Measurements from ENCODE around the gene TUBA4B.
A peak's percentile ranks its signal among the peaks of the same experiment; 100 is the strongest.

TUBA4B gene

DNA sequence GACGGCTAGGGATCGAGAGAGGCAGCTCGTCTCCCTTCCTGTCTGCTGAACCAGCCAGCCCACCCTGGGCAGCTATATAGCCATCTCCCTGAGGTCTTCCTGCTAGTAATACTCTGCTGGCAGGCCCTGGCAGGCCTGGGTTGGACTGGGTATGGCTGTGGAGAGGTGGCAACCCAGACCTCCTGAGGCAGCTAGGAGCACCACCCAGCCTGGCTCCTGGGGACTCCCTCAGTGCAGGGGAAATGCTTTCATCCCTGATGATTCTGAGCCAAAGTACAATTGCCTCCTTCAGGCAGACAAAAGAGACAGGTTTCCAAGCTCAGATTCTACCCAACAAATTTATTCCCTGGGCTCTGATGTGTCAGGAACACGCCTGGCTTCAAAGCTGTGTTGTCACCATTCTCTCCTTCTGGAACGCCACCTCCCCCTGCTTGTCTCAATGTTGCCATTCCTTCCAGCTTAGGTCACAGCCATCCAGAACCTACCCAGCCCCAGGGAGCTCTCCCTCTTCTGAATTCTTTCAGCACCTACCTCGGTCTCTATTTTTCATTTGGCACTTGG is 21.4 kb downstream of the TUBA4B start:
- Mint-ChIP-seq H3K4me3 (no peak overlapping the region), H3K27ac (no peak overlapping the region), H3K4me1 (peaks cover 29% of the 10 kb centered on the region), H3K27me3 (no peaks in the 10 kb centered on the region), H3K9me3 (no peaks in the 10 kb centered on the region)
- ATAC-seq (no peak), DNase-seq (no peak)

DNA sequence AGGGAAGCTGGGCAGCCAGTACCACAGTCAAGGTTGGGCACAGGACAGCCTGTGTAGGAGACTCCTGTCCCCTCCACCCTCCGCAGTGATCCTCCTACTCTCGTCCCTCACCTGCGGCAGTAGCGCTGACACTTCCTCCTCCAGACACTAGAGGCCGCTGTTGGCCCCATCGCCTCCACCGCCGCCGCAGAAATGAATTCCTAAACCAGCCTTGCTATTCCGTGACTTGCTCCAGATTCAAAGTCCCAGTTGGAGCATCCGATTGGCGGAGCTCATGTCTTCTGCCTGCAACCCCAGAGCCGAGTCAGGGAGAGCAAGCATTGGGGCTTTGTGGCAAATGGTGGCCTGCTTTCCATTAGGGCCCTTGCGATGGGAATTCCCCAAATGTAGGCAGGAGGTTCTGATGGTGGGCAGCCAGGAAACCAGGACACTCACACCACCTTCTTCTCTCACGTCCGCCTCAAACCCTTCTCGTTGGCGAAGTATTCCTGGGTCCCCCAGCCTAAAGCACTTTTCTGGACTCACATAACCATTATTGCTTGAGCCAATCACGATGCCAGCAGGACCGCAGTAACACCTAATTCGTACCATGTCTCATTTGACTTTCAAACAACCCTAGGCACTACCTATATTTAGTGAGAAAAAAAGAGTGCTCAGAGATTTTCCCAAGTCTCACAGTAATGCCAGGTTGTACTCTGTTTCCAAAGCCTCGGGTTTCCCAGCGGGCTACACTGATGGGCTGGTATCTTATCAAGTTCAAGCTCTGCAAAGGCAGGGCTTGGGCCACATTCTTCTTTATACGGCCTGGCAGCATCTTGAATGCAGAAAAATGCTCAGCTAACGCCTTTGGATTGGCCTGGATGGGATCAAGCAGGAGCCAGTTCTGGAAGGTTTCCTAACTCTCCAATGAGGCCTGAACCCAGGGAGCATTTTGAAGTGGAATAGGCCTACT is 24.9 kb downstream of the TUBA4B start:
- Mint-ChIP-seq H3K27ac (peak overlapping the region; percentile 94 to 99), H3K27me3 (no peaks in the 10 kb centered on the region), H3K4me3 (peak overlapping the region; percentile 95 to 99), H3K4me1 (peaks cover 58% of the 10 kb centered on the region), H3K9me3 (no peaks in the 10 kb centered on the region)
- DNase-seq (peak; percentile 77 to 80), ATAC-seq (no peak)

DNA sequence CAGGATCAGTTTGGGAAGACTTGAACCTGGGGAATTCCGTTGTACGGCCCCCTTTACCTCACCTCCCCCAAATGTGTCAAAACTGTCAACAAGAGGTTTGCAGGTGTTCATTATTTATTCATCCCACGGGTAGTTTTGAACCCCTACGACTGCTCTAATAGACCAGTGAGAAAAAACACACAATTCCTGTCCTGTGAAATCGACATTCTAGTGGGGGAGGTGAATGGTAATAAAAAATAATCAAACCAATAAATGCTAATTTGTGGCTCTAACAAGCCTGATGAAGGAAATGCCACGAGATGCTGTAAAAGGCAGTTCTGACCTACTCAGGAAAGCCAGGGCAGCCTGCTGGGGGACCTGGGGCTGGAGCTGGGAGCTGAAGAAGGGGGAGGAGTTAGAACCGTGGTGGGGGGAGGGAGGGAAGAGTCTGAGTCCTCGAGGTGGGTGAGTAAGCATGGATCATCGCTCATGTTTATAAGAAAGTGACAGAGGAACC is 25.7 kb downstream of the TUBA4B start:
- no peak for DNase-seq
- H3K4me1 Mint-ChIP-seq, result peaks cover 59% of the 10 kb centered on the region

DNA sequence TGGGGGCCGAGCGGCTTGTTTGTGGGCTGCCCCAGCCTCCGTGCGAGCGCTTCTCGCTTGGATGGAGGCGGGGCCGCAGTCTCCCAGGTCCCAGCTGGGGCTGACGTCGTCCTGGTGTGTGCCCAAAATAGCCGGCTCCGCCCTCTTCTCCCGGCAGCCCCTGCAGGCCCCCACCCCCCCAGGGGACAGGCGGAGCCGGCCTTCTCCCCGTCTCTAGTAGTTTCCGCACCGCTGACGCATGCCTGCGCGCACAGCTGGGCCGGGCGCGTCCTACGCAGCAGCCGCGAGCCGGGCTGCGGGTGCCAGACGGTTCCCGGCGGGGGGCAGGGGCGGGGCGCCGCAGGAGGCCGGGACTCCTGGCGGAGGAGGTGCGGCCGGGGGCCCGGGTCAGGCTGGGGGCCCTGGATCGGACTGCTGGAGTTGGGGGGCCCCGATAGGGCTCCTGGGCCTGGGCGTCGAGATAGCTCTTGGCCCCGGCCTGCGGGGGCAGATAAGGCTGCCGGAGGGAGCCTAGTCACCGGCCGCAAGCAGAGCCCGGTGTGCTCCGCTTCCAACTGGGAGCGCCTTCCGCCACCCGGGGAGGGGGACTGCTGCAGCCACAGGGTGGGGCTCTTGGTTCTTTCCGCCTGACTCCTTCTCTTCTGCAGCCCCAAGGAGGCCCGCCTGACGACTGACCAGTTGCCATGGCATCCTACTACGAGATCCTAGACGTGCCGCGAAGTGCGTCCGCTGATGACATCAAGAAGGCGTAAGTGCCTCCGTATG is 26.3 kb downstream of the TUBA4B start, which contains the start of gene DNAJB2:
TSS of gene DNAJB2 (plus strand) at position 216 of the 765 bp plus-strand sequence. CDS start at position 684, 468 bp downstream.
- H3K9me3 Mint-ChIP-seq, result no peaks in the 10 kb centered on the region
- peaks cover 55% of the 10 kb centered on the region for H3K4me1 Mint-ChIP-seq
- no peaks in the 10 kb centered on the region for H3K27me3 Mint-ChIP-seq

More for the DNA sequence above, 25.7 kb downstream of the TUBA4B start:
- Mint-ChIP-seq H3K27ac (peak overlapping the region; percentile 94 to 99), H3K27me3 (no peaks in the 10 kb centered on the region), H3K9me3 (no peaks in the 10 kb centered on the region), H3K4me3 (peak overlapping the region; percentile 95 to 99)
- no peak for ATAC-seq

DNA sequence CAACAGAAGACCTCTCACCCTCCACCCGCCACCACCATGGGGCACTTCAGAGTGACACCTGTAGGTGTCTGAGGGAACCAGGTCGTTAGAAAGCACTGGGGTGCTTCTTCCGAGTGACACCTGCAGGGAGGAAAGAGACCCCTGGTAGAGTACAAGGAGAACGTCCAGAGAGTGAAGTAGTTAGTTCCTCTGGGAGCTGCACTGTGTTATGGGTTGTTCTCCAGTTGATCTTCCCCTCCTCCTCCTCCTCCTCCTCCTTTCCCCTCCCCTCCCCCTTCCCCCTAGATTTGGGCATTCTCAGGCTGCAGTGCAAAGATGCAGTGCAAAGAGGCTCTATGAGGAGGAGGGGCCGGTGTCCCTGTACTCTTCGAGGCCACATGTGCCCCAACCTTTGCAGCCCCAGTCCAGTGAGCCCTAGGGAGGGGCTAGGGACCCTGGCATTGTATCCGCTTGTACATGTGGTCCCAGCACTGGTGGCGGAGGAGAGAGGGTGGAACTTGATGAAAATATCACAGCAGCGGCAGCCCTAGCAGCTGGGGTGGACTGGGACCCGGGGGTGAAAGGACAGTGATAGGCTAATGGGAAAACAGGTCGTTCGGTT is 27.0 kb downstream of the TUBA4B start:
- DNase-seq (no peak), ATAC-seq (no peak)
- H3K27ac Mint-ChIP-seq, result peak overlapping the region; percentile 99
- peaks cover 55% of the 10 kb centered on the region for H3K4me1 Mint-ChIP-seq
- H3K27me3 Mint-ChIP-seq, result no peaks in the 10 kb centered on the region
- H3K4me3 Mint-ChIP-seq, result peak overlapping the region; percentile 95 to 99
- no peaks in the 10 kb centered on the region for H3K9me3 Mint-ChIP-seq

More for the DNA sequence above, 26.3 kb downstream of the TUBA4B start, which contains the start of gene DNAJB2:
- Mint-ChIP-seq H3K27ac (peak within 1 kb of the TSS; percentile 99), H3K4me3 (peak within 1 kb of the TSS; percentile 95 to 99)
- DNase-seq (peak; percentile 99), ATAC-seq (peak; percentile 92)

DNA sequence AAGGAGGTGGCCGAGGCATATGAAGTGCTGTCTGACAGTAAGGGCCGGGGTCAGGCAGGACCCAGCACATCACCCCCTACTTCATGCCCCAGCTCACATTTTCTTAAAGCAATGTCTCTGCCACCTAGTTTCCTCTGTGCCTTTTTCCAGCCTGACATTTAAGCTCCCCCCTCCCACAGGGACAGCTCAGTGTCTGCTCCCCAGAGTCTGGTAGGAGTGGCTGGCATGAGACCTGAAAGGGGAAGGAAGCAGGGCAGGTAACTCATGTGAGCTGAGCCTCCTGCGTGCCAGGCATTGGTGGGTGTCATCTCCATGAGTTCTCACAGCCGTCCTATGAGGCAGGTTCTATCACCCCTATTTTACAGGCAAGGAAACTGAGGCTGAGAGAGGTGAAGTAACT is 27.6 kb downstream of the TUBA4B start:
- Mint-ChIP-seq H3K4me1 (peaks cover 61% of the 10 kb centered on the region), H3K4me3 (peak overlapping the region; percentile 95 to 99), H3K27ac (no peak overlapping the region), H3K27me3 (no peaks in the 10 kb centered on the region), H3K9me3 (no peaks in the 10 kb centered on the region)
- ATAC-seq (no peak), DNase-seq (no peak)

DNA sequence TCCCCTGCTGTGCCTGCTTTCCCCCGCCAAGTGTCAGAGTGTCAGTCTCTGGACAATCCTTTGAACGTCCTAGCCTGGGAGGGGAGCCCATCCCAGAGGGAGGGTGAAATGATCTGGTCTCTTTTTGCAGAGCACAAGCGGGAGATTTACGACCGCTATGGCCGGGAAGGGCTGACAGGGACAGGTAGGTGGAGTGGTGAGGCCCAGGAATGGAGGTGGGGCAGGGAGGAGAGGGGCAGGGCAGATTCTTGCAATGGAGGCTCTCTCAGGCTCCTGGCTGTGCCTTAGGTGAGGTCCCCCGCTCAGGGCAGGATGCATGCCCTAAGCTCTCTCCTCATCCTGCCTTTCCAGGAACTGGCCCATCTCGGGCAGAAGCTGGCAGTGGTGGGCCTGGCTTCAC is 28.5 kb downstream of the TUBA4B start:
- ATAC-seq (no peak), DNase-seq (no peak)
- H3K4me3 Mint-ChIP-seq, result no peak overlapping the region
- peaks cover 67% of the 10 kb centered on the region for H3K4me1 Mint-ChIP-seq
- H3K27me3 Mint-ChIP-seq, result no peaks in the 10 kb centered on the region
- no peak overlapping the region for H3K27ac Mint-ChIP-seq
- no peaks in the 10 kb centered on the region for H3K9me3 Mint-ChIP-seq

DNA sequence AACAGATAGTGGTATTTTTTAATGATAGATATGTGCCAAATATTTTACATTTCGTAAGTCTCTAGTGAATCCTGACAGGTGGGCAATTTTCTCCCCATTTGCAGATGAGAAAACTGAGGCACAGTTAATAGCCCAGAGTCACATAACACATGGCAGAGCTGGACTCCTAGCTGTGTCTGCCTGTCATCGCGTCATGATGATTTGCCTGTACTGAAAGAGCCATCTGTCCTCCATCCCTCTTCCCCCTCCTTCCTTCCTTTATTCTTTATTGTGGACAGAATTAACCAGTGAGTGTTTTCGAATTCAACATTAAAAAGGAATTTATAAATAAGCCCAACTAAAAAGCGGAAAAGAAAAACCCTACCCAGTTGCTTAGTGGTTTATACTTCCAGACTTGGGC is 29.3 kb downstream of the TUBA4B start:
- peaks cover 71% of the 10 kb centered on the region for H3K4me1 Mint-ChIP-seq
- no peaks in the 10 kb centered on the region for H3K9me3 Mint-ChIP-seq
- H3K4me3 Mint-ChIP-seq, result no peak overlapping the region
- DNase-seq, result no peak
- ATAC-seq, result no peak
- H3K27ac Mint-ChIP-seq, result no peak overlapping the region
- H3K27me3 Mint-ChIP-seq, result no peaks in the 10 kb centered on the region

DNA sequence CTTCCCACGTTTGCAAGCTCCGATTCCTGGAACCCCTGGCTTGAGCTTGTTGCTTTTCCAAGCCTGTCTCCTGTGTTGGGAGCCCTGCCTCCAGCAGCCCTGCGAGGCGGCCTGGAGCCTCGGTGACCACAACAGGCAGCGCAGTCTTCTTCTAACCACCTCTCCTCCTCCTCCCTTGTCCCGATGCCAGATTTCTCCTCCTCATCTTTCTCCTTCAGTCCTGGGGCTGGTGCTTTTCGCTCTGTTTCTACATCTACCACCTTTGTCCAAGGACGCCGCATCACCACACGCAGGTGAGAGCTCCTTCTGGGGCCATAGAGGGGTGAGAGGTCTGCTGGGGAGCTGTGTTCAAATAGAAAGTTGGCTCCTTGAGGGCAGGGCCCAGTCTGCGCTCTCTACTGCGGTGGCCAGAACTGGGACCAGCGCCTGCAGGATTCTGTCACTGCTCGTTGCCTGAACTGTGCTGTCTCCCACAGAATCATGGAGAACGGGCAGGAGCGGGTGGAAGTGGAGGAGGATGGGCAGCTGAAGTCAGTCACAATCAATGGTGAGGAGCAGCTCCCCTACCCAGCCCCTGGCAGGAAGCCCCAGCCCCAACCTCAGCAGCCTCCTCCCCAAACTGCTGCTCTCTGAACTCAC is 30.0 kb downstream of the TUBA4B start:
- Mint-ChIP-seq H3K4me3 (no peak overlapping the region), H3K4me1 (peaks cover 70% of the 10 kb centered on the region), H3K27ac (no peak overlapping the region), H3K27me3 (no peaks in the 10 kb centered on the region), H3K9me3 (no peaks in the 10 kb centered on the region)
- ATAC-seq, result no peak
- DNase-seq, result no peak

DNA sequence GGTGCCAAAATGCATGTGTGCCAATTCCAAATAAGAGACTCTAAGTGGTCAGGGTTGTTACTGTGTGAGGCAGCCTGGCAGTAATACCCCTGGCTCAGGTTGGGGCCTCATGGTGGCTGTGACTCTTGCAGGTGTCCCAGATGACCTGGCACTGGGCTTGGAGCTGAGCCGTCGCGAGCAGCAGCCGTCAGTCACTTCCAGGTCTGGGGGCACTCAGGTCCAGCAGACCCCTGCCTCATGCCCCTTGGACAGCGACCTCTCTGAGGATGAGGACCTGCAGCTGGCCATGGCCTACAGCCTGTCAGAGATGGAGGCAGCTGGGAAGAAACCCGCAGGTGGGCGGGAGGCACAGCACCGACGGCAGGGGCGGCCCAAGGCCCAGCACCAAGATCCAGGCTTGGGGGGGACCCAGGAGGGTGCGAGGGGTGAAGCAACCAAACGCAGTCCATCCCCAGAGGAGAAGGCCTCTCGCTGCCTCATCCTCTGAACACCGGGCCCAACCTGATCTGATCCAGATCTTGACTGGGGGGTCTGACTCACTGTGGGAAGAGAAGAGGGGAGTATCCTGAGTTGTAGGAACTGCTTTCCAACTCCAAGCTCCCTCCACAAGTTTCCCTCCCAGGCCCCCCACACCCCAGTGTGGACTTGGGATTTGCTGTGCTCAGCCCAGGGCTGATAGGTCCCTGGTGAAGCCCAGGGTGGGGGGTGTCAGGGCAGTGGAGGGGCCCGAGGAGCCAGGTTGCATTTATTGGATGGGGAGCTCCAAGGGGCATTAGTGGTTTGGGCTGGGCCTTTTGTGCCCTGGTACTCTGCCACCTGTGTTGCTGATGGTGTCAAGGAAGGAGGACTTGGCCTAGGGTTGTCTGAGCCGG is 31.7 kb downstream of the TUBA4B start:
- Mint-ChIP-seq H3K4me1 (peaks cover 56% of the 10 kb centered on the region), H3K9me3 (no peaks in the 10 kb centered on the region), H3K27ac (no peak overlapping the region), H3K27me3 (no peaks in the 10 kb centered on the region), H3K4me3 (no peak overlapping the region)
- DNase-seq (no peak), ATAC-seq (no peak)

DNA sequence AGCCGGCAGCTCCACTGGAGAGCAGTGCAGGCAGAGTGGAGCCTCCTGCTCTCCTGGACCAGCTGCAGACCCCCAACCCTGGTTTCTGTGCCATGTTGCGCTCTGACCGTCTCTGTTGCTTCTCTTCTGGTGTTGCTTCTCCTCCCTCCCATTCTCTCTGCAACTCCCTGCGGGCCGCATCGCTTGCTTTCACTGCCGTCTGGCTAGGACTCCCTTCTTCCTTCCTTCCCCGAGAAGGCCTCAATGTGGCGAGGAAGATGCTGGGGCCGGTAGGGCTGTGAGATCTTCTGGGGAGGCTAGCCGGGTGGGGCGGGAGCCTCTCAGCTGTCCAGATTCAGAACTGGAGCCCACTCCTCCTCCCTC is 32.3 kb downstream of the TUBA4B start:
- Mint-ChIP-seq H3K4me1 (peaks cover 50% of the 10 kb centered on the region), H3K27me3 (no peaks in the 10 kb centered on the region), H3K27ac (no peak overlapping the region), H3K4me3 (no peak overlapping the region), H3K9me3 (no peaks in the 10 kb centered on the region)
- no peak for ATAC-seq
- DNase-seq, result no peak

DNA sequence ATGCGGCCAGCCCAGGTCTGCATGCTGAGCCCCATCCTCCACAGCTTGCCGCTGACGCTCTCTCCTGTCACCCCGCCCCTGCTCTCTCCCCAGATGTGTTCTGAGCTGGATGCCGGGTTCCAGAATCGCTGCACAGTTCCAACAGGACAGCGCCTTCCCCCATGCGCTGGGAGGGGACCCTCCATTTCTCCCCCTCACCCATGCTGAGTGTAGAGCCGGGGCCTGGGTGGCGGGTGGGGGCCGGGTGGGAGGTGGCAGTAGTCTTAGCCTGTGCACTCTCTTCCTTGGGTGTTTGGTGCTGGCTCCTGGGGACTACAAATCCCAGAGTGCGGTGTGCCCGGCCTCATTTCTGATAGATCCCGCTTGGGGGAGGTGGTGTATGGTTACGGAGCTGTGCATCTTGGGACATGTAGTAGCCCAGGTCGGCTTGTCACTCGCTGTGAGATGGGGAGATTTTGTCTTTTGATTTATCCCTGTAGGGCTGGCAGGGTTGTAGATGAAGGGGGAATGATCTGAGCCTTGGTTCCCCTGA is 32.9 kb downstream of the TUBA4B start:
- Mint-ChIP-seq H3K9me3 (no peaks in the 10 kb centered on the region), H3K27ac (peak overlapping the region in 1 of 2 donors; percentile 66), H3K4me3 (no peak overlapping the region), H3K4me1 (peaks cover 44% of the 10 kb centered on the region), H3K27me3 (no peaks in the 10 kb centered on the region)
- DNase-seq (no peak), ATAC-seq (peak; percentile 26)

DNA sequence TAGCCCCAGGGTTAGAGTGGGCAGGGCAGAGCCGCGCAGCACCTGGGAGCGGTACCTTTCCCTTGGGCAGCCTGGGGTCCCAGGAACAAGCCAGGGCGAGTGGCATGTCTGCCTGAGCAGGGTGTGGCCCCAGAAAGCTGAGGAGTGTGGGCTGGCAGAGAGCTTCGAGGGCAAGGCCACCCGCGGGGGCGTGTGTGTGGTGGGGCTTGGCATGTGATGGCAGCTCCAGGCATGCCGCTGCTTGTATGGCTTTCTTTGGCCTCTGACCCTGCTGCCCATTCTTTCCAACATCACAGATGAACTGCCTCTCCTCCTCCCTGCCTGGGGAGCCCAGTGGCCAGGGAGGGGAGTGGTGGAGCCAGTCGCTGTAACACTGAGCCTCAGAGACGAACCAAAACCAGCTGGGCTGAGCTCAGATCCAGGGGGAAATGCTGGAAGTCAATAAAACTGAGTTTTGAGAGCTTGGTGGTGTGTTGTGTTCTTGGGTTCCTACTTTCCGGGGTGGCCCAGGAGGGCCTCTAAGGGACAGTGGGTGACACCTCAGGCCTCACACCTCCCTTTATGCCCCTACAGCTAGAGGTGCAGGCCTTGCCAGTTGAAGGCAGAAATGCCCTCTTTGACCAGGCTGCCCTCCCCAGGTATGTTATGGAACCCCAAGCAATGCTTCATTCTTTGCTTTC is 33.5 kb downstream of the TUBA4B start:
- H3K9me3 Mint-ChIP-seq, result no peaks in the 10 kb centered on the region
- ATAC-seq (no peak), DNase-seq (no peak)
- peaks cover 38% of the 10 kb centered on the region for H3K4me1 Mint-ChIP-seq
- H3K27ac Mint-ChIP-seq, result peak overlapping the region in 1 of 2 donors; percentile 66
- no peaks in the 10 kb centered on the region for H3K27me3 Mint-ChIP-seq
- H3K4me3 Mint-ChIP-seq, result peak overlapping the region in 1 of 2 donors; percentile 31

Measured in stimulated activated naive CD8-positive, alpha-beta T cell treated with anti-CD3 and anti-CD28 coated beads, Interleukin-15, amount 100 ng/mL, for 72 hours (primary cell).